Keratinocyte (primary cell): ENCODE data around the gene KHDRBS1. TPM values are rescaled to one million over a fixed set of nuclear protein-coding genes. Genes with fewer than 3 reads are reported as not detected.

Experiments
- DNase-seq: peaks from one replicate; pipeline ENCODE4 v3.0.0-alpha.2; 2011; ENCODE audit warnings: low read depth, missing footprints, low spot score
- FAIRE-seq: peaks from 2 replicates; lab custom pipeline; 2011; peaks lifted over from hg19 to GRCh38; lab: Jason Lieb, UNC
- H2AFZ ChIP-seq: 2 replicates; pipeline ENCODE4 v1.6.0; 2012; ENCODE audit warnings: low read length, control low read depth, inconsistent platforms; ENCODE audit not compliant: control insufficient read depth
- H3K27ac ChIP-seq: 2 replicates; pipeline ENCODE4 v1.5.1; 2011; ENCODE audit warnings: low read length; ENCODE audit not compliant: control insufficient read depth, insufficient read depth
- H3K27me3 ChIP-seq: 3 replicates; pipeline ENCODE4 v1.6.0; 2011; ENCODE audit warnings: low read length; ENCODE audit not compliant: control insufficient read depth, insufficient read depth; ENCODE audit errors: extremely low read depth
- H3K36me3 ChIP-seq, 2 experiments: 2 replicates in 1 of 2; 3 replicates in 1 of 2; pipeline ENCODE4 v1.5.1; 2011; ENCODE audit warnings: low read length in 2 of 2, mild to moderate bottlenecking in 1 of 2; ENCODE audit not compliant: control insufficient read depth in 2 of 2, insufficient read depth in 2 of 2; ENCODE audit errors: extremely low read depth in 1 of 2
- H3K4me1 ChIP-seq: 3 replicates; pipeline ENCODE4 v1.5.1; 2011; ENCODE audit warnings: low read length; ENCODE audit not compliant: control insufficient read depth, insufficient read depth; ENCODE audit errors: extremely low read depth
- H3K4me2 ChIP-seq: 3 replicates; pipeline ENCODE4 v1.6.0; 2011; ENCODE audit warnings: low read depth, low read length; ENCODE audit not compliant: control insufficient read depth, insufficient read depth; ENCODE audit errors: extremely low read depth
- H3K4me3 ChIP-seq, 3 experiments: fragments of 200-600 bp in 1 of 3; sonication (generic) in 1 of 3; 2 replicates in 2 of 3; 3 replicates in 1 of 3; pipeline ENCODE4 v1.5.1; 2011 to 2016; ENCODE audit warnings: low read length in 3 of 3, mild to moderate bottlenecking in 3 of 3, control low read depth in 2 of 3, inconsistent platforms in 1 of 3, low read depth in 1 of 3, mixed read lengths in 1 of 3, mixed run types in 1 of 3, moderate library complexity in 1 of 3; ENCODE audit not compliant: control insufficient read depth in 2 of 3, insufficient read depth in 2 of 3; ENCODE audit errors: extremely low read depth in 1 of 3
- H3K79me2 ChIP-seq: 2 replicates; pipeline ENCODE4 v1.6.0; 2012; ENCODE audit warnings: low read length; ENCODE audit not compliant: control insufficient read depth, insufficient read depth
- H3K9ac ChIP-seq: 3 replicates; pipeline ENCODE4 v1.6.0; 2011; ENCODE audit warnings: low read length; ENCODE audit not compliant: control insufficient read depth, insufficient read depth; ENCODE audit errors: extremely low read depth
- H3K9me1 ChIP-seq: 3 replicates; pipeline ENCODE4 v1.6.0; 2011; ENCODE audit warnings: low read length; ENCODE audit not compliant: control insufficient read depth, insufficient read depth; ENCODE audit errors: extremely low read depth
- H3K9me3 ChIP-seq: 2 replicates; pipeline ENCODE4 v1.5.1; 2012; ENCODE audit warnings: low read depth, low read length; ENCODE audit not compliant: control insufficient read depth
- H4K20me1 ChIP-seq: 3 replicates; pipeline ENCODE4 v1.6.0; 2011; ENCODE audit warnings: low read length; ENCODE audit not compliant: control insufficient read depth, insufficient read depth; ENCODE audit errors: extremely low read depth
- CTCF ChIP-seq, 3 experiments: IDR thresholded peaks in 1 of 3; conservative IDR thresholded peaks in 1 of 3; optimal IDR thresholded peaks in 1 of 3; 2 replicates in 2 of 3; 3 replicates in 1 of 3; pipeline versions ENCODE3 to v1.5.1; 2011; ENCODE audit warnings: low read length in 3 of 3, mild to moderate bottlenecking in 3 of 3, moderate library complexity in 2 of 3, control low read depth in 1 of 3, inconsistent platforms in 1 of 3; ENCODE audit not compliant: insufficient read depth in 2 of 3; ENCODE audit errors: extremely low read depth in 1 of 3
- EZH2 ChIP-seq: IDR thresholded peaks from one replicate; pipeline ENCODE4 v1.6.1; 2012; ENCODE audit warnings: inconsistent platforms, mild to moderate bottlenecking, low read length, moderate library complexity
- dilution Hi-C: fragments of 300-500 bp; cut with MboI; formaldehyde crosslinking; loops from one replicate; pipeline ENCODE4 v1.7.0; 2020; ENCODE audit warnings: low sequenced_read_pairs; ENCODE audit not compliant: extremely low pct_ligation_motif_present
- polyA plus RNA-seq, 5 experiments: library from polyadenylated mRNA; depleted of rRNA in 3 of 5; stranded (reverse) in 3 of 5; stranded (forward) in 1 of 5; unstranded in 1 of 5; fragments of >200 nt; gene quantifications; 1 replicate in 1 of 5; 2 replicates in 3 of 5; 3 replicates in 1 of 5; pipeline versions ENCODE4 v1.2.1 to v1.2.3, GENCODE V29; 2011 to 2012; ENCODE audit warnings: missing spikeins in 2 of 5, low read depth in 1 of 5, low replicate concordance in 1 of 5

The KHDRBS1 gene
- polyA plus RNA-seq, 1 donor (not counting 4 experiments of a cell fraction or from before 2014, with no cell fraction given) = 54.7 TPM

- FAIRE-seq = no peak
- Histone ChIP-seq H3K79me2 (peaks cover 98% of the 10 kb centered on the region), H3K4me2 (no peak overlapping the region), H3K9me3 (no peaks in the 10 kb centered on the region), H3K27ac (no peak overlapping the region), H4K20me1 (peaks cover 36% of the 10 kb centered on the region), H3K4me3 (no peak overlapping the region), H3K4me1 (peaks cover 4% of the 10 kb centered on the region), H3K36me3 (peaks cover 10 to 13% of the 10 kb centered on the region in 2 experiments), H3K9ac (no peak overlapping the region), H3K27me3 (no peaks in the 10 kb centered on the region), H3K9me1 (no peaks in the 10 kb centered on the region), H2AFZ (no peak overlapping the region)
- dilution Hi-C loops = no loop called here
- TF ChIP-seq EZH2 (no peak), CTCF (optimal IDR thresholded peaks at IDR 0.05 in 1 of 3, IDR thresholded peaks at IDR 0.05 in 1 of 3, conservative IDR thresholded peaks at IDR 0.05 in 1 of 3; ENCODE audit: extremely low read depth in 1 of 3, insufficient read depth in 2 of 3, low read length in 3 of 3) (no peak)
- DNase-seq = no peak
Measured at GRCh38 chr1:32028746-32029145, 15.1 kb downstream of the KHDRBS1 start.

- Histone ChIP-seq H4K20me1 (peaks cover 27% of the 10 kb centered on the region), H3K9ac (no peak overlapping the region)
Measured at GRCh38 chr1:32031578-32032274, 18.1 kb downstream of the KHDRBS1 start.

More at GRCh38 chr1:32031578-32032274, 18.1 kb downstream of the KHDRBS1 start:
- Histone ChIP-seq H3K27ac (no peak overlapping the region), H2AFZ (no peak overlapping the region), H3K4me1 (peaks cover 4% of the 10 kb centered on the region), H3K27me3 (no peaks in the 10 kb centered on the region), H3K79me2 (peaks cover 91% of the 10 kb centered on the region), H3K4me3 (no peak overlapping the region), H3K9me1 (no peaks in the 10 kb centered on the region), H3K36me3 (peaks cover 19 to 26% of the 10 kb centered on the region in 2 experiments), H3K4me2 (no peak overlapping the region), H3K9me3 (no peaks in the 10 kb centered on the region)
- TF ChIP-seq CTCF (optimal IDR thresholded peaks at IDR 0.05 in 1 of 3, IDR thresholded peaks at IDR 0.05 in 1 of 3, conservative IDR thresholded peaks at IDR 0.05 in 1 of 3; ENCODE audit: extremely low read depth in 1 of 3, insufficient read depth in 2 of 3, low read length in 3 of 3) = no peak
- TF ChIP-seq EZH2 = no peak
- FAIRE-seq (no peak), DNase-seq (no peak)
- dilution Hi-C loops = no loop called here
